Measurements from ENCODE around the gene CLP1. TPM values are rescaled to one million over a fixed set of nuclear protein-coding genes. Genes with fewer than 3 reads are reported as not detected.

Gene CLP1
- polyA plus RNA-seq, 1 donor (not counting 4 experiments of a cell fraction or from before 2014, with no cell fraction given): 25.0 TPM

DNA sequence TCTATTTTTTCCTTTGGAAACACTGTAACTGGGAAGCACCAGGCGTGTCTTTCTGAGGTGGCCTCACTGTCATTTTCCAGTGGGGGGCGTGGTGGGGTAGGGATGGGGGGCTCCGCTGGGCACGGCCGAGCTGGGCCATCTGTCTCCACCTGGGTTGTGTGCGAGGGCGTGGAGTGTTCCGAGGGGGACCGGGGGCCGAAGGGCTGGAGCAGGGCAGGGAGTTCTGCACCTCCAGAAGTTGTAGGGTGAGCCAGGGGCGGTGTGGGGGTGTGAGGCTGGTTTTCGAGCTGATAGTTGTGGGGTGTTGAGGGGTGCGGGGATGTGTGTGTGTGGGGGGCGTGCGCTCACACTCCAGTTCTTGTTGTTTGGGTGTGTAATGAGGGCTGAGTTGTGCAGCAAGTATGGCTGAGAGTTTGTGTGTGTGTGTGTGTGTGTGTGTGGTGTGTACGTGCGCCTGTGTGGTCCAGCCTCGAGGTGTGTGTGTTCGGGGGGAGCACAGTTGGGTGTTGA lies 18.7 kb upstream of the CLP1 start:
- Histone ChIP-seq H3K27me3 (ENCODE audit: control insufficient read depth, extremely low read depth, insufficient read depth, low read length) (no peaks in the 10 kb centered on the region), H3K36me3 (ENCODE audit: control insufficient read depth in 2 of 2, extremely low read depth in 1 of 2, insufficient read depth in 2 of 2, low read length in 2 of 2) (peaks cover 4 to 13% of the 10 kb centered on the region in 2 experiments), H3K79me2 (ENCODE audit: control insufficient read depth, insufficient read depth, low read length) (peaks cover 34% of the 10 kb centered on the region), H3K4me1 (ENCODE audit: control insufficient read depth, extremely low read depth, insufficient read depth, low read length) (peaks cover 43% of the 10 kb centered on the region), H2AFZ (ENCODE audit: control insufficient read depth, low read length) (peak overlapping the region; percentile 57), H3K9ac (ENCODE audit: control insufficient read depth, extremely low read depth, insufficient read depth, low read length) (peak overlapping the region; percentile 89), H3K9me3 (ENCODE audit: control insufficient read depth, low read depth, low read length) (no peaks in the 10 kb centered on the region), H4K20me1 (ENCODE audit: control insufficient read depth, extremely low read depth, insufficient read depth, low read length) (peaks cover 14% of the 10 kb centered on the region), H3K4me3 (ENCODE audit: control insufficient read depth in 2 of 3, extremely low read depth in 1 of 3, insufficient read depth in 2 of 3, low read depth in 1 of 3, low read length in 3 of 3) (peak overlapping the region; percentile 93 to 94 (median 93)), H3K9me1 (ENCODE audit: control insufficient read depth, extremely low read depth, insufficient read depth, low read length) (no peaks in the 10 kb centered on the region), H3K27ac (ENCODE audit: control insufficient read depth, insufficient read depth, low read length) (peak overlapping the region; percentile 76), H3K4me2 (ENCODE audit: control insufficient read depth, extremely low read depth, insufficient read depth, low read depth, low read length) (peak overlapping the region; percentile 87)
- FAIRE-seq (no peak), DNase-seq (ENCODE audit: low read depth, low spot score) (no peak)
- dilution Hi-C loops (cut with MboI; ENCODE audit: extremely low pct_ligation_motif_present, low sequenced_read_pairs): no loop called here
- no peak for TF ChIP-seq CTCF (optimal IDR thresholded peaks at IDR 0.05 in 1 of 3, IDR thresholded peaks at IDR 0.05 in 1 of 3, conservative IDR thresholded peaks at IDR 0.05 in 1 of 3; ENCODE audit: extremely low read depth in 1 of 3, insufficient read depth in 2 of 3, low read length in 3 of 3)
- TF ChIP-seq EZH2 (IDR thresholded peaks at IDR 0.05; ENCODE audit: low read length): no peak

- H3K27ac ChIP-seq (ENCODE audit: control insufficient read depth, insufficient read depth, low read length): peak overlapping the region; percentile 18
- no peaks in the 10 kb centered on the region for H3K27me3 ChIP-seq (ENCODE audit: control insufficient read depth, extremely low read depth, insufficient read depth, low read length)
- H3K79me2 ChIP-seq (ENCODE audit: control insufficient read depth, insufficient read depth, low read length): peaks cover 34% of the 10 kb centered on the region
- H3K9ac ChIP-seq (ENCODE audit: control insufficient read depth, extremely low read depth, insufficient read depth, low read length): peak overlapping the region; percentile 89
- no peaks in the 10 kb centered on the region for H3K9me3 ChIP-seq (ENCODE audit: control insufficient read depth, low read depth, low read length)
- FAIRE-seq (no peak), DNase-seq (ENCODE audit: low read depth, low spot score) (no peak)
- H3K36me3 ChIP-seq (ENCODE audit: control insufficient read depth in 2 of 2, extremely low read depth in 1 of 2, insufficient read depth in 2 of 2, low read length in 2 of 2): peaks cover 4 to 13% of the 10 kb centered on the region in 2 experiments
- dilution Hi-C loops (cut with MboI; ENCODE audit: extremely low pct_ligation_motif_present, low sequenced_read_pairs): no loop called here
- peaks cover 36% of the 10 kb centered on the region for H3K4me1 ChIP-seq (ENCODE audit: control insufficient read depth, extremely low read depth, insufficient read depth, low read length)
- H3K4me3 ChIP-seq (ENCODE audit: control insufficient read depth in 2 of 3, extremely low read depth in 1 of 3, insufficient read depth in 2 of 3, low read depth in 1 of 3, low read length in 3 of 3): peak overlapping the region; percentile 93 to 94 (median 93)
- peaks cover 14% of the 10 kb centered on the region for H4K20me1 ChIP-seq (ENCODE audit: control insufficient read depth, extremely low read depth, insufficient read depth, low read length)
- H2AFZ ChIP-seq (ENCODE audit: control insufficient read depth, low read length): no peak overlapping the region
- no peak for TF ChIP-seq EZH2 (IDR thresholded peaks at IDR 0.05; ENCODE audit: low read length)
- peak in 2 of 3 experiments; percentile 14 to 21 for TF ChIP-seq CTCF (optimal IDR thresholded peaks at IDR 0.05 in 1 of 3, IDR thresholded peaks at IDR 0.05 in 1 of 3, conservative IDR thresholded peaks at IDR 0.05 in 1 of 3; ENCODE audit: extremely low read depth in 1 of 3, insufficient read depth in 2 of 3, low read length in 3 of 3)
- H3K4me2 ChIP-seq (ENCODE audit: control insufficient read depth, extremely low read depth, insufficient read depth, low read depth, low read length): peak overlapping the region; percentile 87
- H3K9me1 ChIP-seq (ENCODE audit: control insufficient read depth, extremely low read depth, insufficient read depth, low read length): no peaks in the 10 kb centered on the region
Observed at GRCh38 chr11:57639321-57640067, 18.1 kb upstream of the CLP1 start.
